ENCODE results near the gene GALNT2.

Gene GALNT2

GRCh38 chr1:230097370-230097769 is 30.3 kb downstream of the GALNT2 start:
- no peak for DNase-seq

- DNase-seq, result no peak
Observed at GRCh38 chr1:230098723-230099122, 31.7 kb downstream of the GALNT2 start.

- no peak for DNase-seq
Observed at GRCh38 chr1:230099465-230099864, 32.4 kb downstream of the GALNT2 start.

GRCh38 chr1:230100932-230101331 is 33.9 kb downstream of the GALNT2 start:
- DNase-seq, result no peak

GRCh38 chr1:230101556-230101955 is 34.5 kb downstream of the GALNT2 start:
- DNase-seq, result no peak

GRCh38 chr1:230102046-230102445 is 35.0 kb downstream of the GALNT2 start:
- no peak for DNase-seq

- no peak for DNase-seq
Observed at GRCh38 chr1:230102472-230102871, 35.4 kb downstream of the GALNT2 start.

- no peak for DNase-seq
Observed at GRCh38 chr1:230103306-230104173, 36.5 kb downstream of the GALNT2 start.

GRCh38 chr1:230104395-230105244 is 37.6 kb downstream of the GALNT2 start:
- DNase-seq, result peak; percentile 41

- no peak for DNase-seq
Observed at GRCh38 chr1:230105245-230105753, 38.3 kb downstream of the GALNT2 start.

GRCh38 chr1:230105754-230106625 is 39.0 kb downstream of the GALNT2 start:
- no peak for DNase-seq

- no peak for DNase-seq
Observed at GRCh38 chr1:230107941-230108340, 40.9 kb downstream of the GALNT2 start.

- no peak for DNase-seq
Observed at GRCh38 chr1:230108580-230108979, 41.5 kb downstream of the GALNT2 start.

- DNase-seq, result no peak
Observed at GRCh38 chr1:230109066-230109465, 42.0 kb downstream of the GALNT2 start.

- DNase-seq, result peak; percentile 30
Observed at GRCh38 chr1:230109895-230110667, 43.0 kb downstream of the GALNT2 start.

- no peak for DNase-seq
Observed at GRCh38 chr1:230110971-230111370, 43.9 kb downstream of the GALNT2 start.

GRCh38 chr1:230112131-230112701 is 45.2 kb downstream of the GALNT2 start:
- no peak for DNase-seq

GRCh38 chr1:230112782-230113181 is 45.7 kb downstream of the GALNT2 start:
- no peak for DNase-seq

GRCh38 chr1:230113235-230113592 is 46.2 kb downstream of the GALNT2 start:
- no peak for DNase-seq

- DNase-seq, result no peak
Observed at GRCh38 chr1:230113593-230114236, 46.7 kb downstream of the GALNT2 start.

GRCh38 chr1:230114237-230114651 is 47.2 kb downstream of the GALNT2 start:
- no peak for DNase-seq
